Sigmoid colon (tissue), 7 donors: Measurements from ENCODE around the gene GOLGA8J. TPM values are rescaled to one million over a fixed set of nuclear protein-coding genes. Genes with fewer than 3 reads are reported as not detected.
A peak's percentile ranks its signal among the peaks of the same experiment; 100 is the strongest.
"Not testable (repeated sequence)": the region's sequence is repeated elsewhere in the genome, so short reads cannot be mapped to it uniquely, and the experiment has no call there.

Experiments
- DNase-seq: peaks from one replicate; pipeline ENCODE4 v3.0.0-alpha.2; 2019
- H3K27ac ChIP-seq, 4 donors: fragments of 200-600 bp; sonication (generic); one replicate each; pipeline ENCODE4 v1.5.1; 2016 to 2019; ENCODE audit warnings: mild to moderate bottlenecking in 1 of 4
- H3K27me3 ChIP-seq, 3 donors: fragments of 200-600 bp; sonication (generic); one replicate each; pipeline ENCODE4 v1.5.1; 2019; ENCODE audit warnings: mild to moderate bottlenecking in 1 of 3
- H3K36me3 ChIP-seq, 4 donors: fragments of 200-600 bp; sonication (generic); one replicate each; pipeline ENCODE4 v1.5.1; 2016 to 2019
- H3K4me1 ChIP-seq, 4 donors: fragments of 200-600 bp; sonication (generic); one replicate each; pipeline ENCODE4 v1.5.1; 2017 to 2019
- H3K4me3 ChIP-seq, 4 donors: fragments of 200-600 bp; sonication (generic); one replicate each; pipeline ENCODE4 v1.5.1; 2017 to 2019; ENCODE audit warnings: mild to moderate bottlenecking in 2 of 4, moderate library complexity in 1 of 4
- H3K9me3 ChIP-seq, 4 donors: fragments of 200-600 bp in 3 of 4; sonication (generic) in 3 of 4; one replicate each; pipeline versions ENCODE4 v1.5.1 to v1.6.1; 2013 to 2019
- EP300 ChIP-seq, 4 donors: sonication (generic); formaldehyde crosslinking; IDR thresholded peaks; one replicate each; pipeline ENCODE4 v1.6.1; 2017; ENCODE audit warnings: antibody characterized with exemption in 4 of 4
- POLR2A ChIP-seq, 2 donors: fragments of 450-650 bp; IDR thresholded peaks; one replicate each; pipeline ENCODE4 v1.6.1; 2016; ENCODE audit warnings: antibody characterized with exemption in 2 of 2, mild to moderate bottlenecking in 2 of 2, moderate library complexity in 2 of 2
- POLR2AphosphoS5 ChIP-seq, 4 donors: sonication (generic); formaldehyde crosslinking; IDR thresholded peaks; one replicate each; pipeline ENCODE4 v1.6.1; 2017; ENCODE audit warnings: antibody characterized with exemption in 4 of 4
- WGBS, 2 donors: extraction: QIAGEN DNeasy Blood & Tissue Kit; methylation state at CpG; one replicate each; pipeline ENCODE4 v1.1.7; 2013; 5-methylcytosine and 5-hydroxymethylcytosine counted together
- intact Hi-C: fragments of 100-400 bp; cut with DNase I; formaldehyde crosslinking; loops from one replicate; pipeline ENCODE4 v1.15.1; 2023
- polyA plus RNA-seq, 3 donors: library from polyadenylated mRNA; stranded (reverse); fragments of 200-250 nt; gene quantifications; one replicate each; pipeline ENCODE4 v1.2.3, GENCODE V29; 2013
- total RNA-seq, 4 donors: library from RNA; depleted of rRNA; stranded (reverse); fragments of >200 nt; gene quantifications; one replicate each; pipeline ENCODE4 v1.1.0, GENCODE V29; 2016
- TF ChIP-seq, protein P1 (sequence below), 4 experiments: fragments of 450-650 bp in 3 of 4; fragments of 200-600 bp in 1 of 4; IDR thresholded peaks; one replicate each; pipeline ENCODE4 v1.5.1; 2016 to 2019; ENCODE audit warnings: antibody characterized with exemption in 4 of 4, mild to moderate bottlenecking in 3 of 4, moderate library complexity in 2 of 4
- donor health status: healthy with polysubstance abuse.
- donor health status: Bipolar disorder and iron deficiency.
- donor health status: healthy.

The GOLGA8J gene
- total and polyA plus RNA-seq, 7 donors: 0.54 TPM; not detected in 6

DNA sequence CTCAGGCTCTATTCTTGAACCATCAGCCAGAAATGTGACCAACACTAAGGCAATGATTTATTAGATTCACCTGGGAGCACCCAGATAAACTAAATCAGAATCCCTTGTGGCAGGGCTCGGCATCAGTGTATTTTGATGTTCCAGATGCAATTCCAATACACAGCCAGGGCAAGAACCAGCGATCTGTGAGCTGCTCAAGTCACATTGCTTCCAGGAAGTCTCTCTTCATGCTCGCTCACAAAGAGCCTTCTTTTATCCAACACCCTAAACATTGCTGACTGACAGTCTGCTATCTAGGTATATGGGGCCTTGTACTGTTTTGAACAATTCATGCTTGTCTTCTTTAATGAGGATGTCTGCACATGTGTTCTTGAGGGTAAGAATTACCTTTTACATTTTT lies 40.9 kb upstream of the GOLGA8J start:
- no peak for TF ChIP-seq POLR2A (IDR thresholded peaks at IDR 0.05)
- TF ChIP-seq, protein P1, sequence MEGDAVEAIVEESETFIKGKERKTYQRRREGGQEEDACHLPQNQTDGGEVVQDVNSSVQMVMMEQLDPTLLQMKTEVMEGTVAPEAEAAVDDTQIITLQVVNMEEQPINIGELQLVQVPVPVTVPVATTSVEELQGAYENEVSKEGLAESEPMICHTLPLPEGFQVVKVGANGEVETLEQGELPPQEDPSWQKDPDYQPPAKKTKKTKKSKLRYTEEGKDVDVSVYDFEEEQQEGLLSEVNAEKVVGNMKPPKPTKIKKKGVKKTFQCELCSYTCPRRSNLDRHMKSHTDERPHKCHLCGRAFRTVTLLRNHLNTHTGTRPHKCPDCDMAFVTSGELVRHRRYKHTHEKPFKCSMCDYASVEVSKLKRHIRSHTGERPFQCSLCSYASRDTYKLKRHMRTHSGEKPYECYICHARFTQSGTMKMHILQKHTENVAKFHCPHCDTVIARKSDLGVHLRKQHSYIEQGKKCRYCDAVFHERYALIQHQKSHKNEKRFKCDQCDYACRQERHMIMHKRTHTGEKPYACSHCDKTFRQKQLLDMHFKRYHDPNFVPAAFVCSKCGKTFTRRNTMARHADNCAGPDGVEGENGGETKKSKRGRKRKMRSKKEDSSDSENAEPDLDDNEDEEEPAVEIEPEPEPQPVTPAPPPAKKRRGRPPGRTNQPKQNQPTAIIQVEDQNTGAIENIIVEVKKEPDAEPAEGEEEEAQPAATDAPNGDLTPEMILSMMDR (IDR thresholded peaks at IDR 0.05): no peak
- no peak for TF ChIP-seq POLR2AphosphoS5 (IDR thresholded peaks at IDR 0.05)
- no peak for TF ChIP-seq EP300 (IDR thresholded peaks at IDR 0.05)
- no peaks in the 10 kb centered on the region for H3K36me3 ChIP-seq
- no peak overlapping the region for H3K4me3 ChIP-seq
- H3K9me3 ChIP-seq: no peaks in the 10 kb centered on the region
- WGBS, 2 donors: 68 to 71% methylated on average over 3 of the region's 3 CpGs
- H3K4me1 ChIP-seq: peaks cover 0 to 10% (median 4%) of the 10 kb centered on the region in 4 donors
- intact Hi-C loops: loop anchor here (10.0 kb wide), 1 partner anchor 367 kb away; no protein-coding TSS in a partner anchor
- DNase-seq: no peak
- no peak overlapping the region for H3K27ac ChIP-seq
- no peaks in the 10 kb centered on the region for H3K27me3 ChIP-seq

DNA sequence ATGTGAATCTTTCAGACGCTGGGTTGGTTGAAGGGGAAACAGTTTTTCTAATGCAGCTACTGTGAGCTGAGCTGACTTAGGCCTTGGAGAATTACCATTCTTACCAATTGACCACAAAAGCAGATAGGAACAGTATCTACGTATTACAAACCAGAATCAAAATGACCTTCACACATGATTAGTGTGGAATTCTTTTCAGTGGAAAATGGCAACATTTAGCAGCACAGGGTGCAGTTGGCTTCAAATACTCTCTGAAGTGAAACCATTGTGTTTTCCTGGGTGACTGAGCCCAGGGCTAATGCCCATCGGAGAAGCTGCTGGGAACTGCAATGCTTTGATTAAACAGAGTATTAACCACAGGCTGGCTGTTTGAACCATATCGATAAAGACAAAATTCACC lies 40.2 kb upstream of the GOLGA8J start:
- TF ChIP-seq POLR2AphosphoS5 (IDR thresholded peaks at IDR 0.05): no peak
- intact Hi-C loops: loop anchor here (10.0 kb wide), 1 partner anchor 368 kb away; no protein-coding TSS in a partner anchor
- Histone ChIP-seq H3K36me3 (no peaks in the 10 kb centered on the region), H3K4me1 (peaks cover 0 to 10% (median 4%) of the 10 kb centered on the region in 4 donors), H3K27ac (no peak overlapping the region), H3K27me3 (no peaks in the 10 kb centered on the region), H3K9me3 (no peaks in the 10 kb centered on the region), H3K4me3 (no peak overlapping the region)
- DNase-seq: no peak
- WGBS, 2 donors: 79% methylated on average over 4 of the region's 4 CpGs

DNA sequence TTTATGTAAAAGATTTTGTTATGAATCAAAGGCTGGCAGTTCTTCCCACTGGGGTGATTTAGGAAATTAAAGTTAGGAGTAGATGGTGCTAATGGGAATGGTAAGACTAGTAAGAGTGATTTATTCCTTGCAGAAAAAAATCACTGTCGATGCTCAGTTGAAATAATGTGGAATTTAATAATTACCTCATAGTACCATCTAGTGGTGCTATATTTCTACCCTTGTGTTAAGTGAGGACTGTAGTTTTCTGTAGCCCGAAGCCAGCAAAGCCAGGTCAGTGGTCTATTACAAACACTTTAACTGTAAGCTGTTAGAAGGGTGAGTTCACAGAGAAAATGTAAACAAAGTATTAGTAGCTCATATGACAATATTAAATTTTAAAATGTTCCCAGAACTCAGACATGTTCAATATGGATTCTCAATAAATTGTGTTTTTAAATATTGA lies 39.5 kb upstream of the GOLGA8J start:
- H3K27me3 ChIP-seq: no peaks in the 10 kb centered on the region
- WGBS, 2 donors: 32 to 46% methylated on average over 2 of the region's 2 CpGs
- TF ChIP-seq, protein P1 (IDR thresholded peaks at IDR 0.05): peak in 1 of 4 experiments; percentile 35
- no peak for TF ChIP-seq POLR2AphosphoS5 (IDR thresholded peaks at IDR 0.05)
- H3K27ac ChIP-seq: no peak overlapping the region
- no peaks in the 10 kb centered on the region for H3K9me3 ChIP-seq
- intact Hi-C loops: loop anchor here (10.0 kb wide), 1 partner anchor 368 kb away; no protein-coding TSS in a partner anchor
- peaks cover 0 to 10% (median 4%) of the 10 kb centered on the region in 4 donors for H3K4me1 ChIP-seq
- H3K4me3 ChIP-seq: no peak overlapping the region
- DNase-seq: no peak
- H3K36me3 ChIP-seq: no peaks in the 10 kb centered on the region

DNA sequence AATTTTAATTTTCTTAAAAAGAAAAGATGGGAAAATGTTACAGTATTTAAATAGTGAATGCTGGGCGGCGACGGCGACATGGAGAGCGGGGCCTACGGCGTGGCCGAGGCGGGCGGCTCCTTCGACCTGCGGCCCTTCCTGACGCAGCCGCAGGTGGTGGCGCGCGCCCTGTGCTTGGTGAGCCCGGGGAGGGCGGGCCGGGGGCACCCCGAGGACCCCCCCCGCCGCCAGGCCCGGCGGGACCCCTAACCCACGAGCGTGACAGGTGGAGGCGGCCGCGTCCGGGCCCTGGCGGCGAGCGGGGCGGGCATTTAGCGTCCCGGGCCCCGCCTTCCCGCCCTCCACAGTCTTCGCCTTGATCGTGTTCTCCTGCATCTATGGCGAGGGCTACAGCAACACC lies 38.4 kb upstream of the GOLGA8J start:
- DNase-seq: no peak
- Histone ChIP-seq H3K36me3 (no peaks in the 10 kb centered on the region), H3K9me3 (no peaks in the 10 kb centered on the region), H3K27me3 (no peaks in the 10 kb centered on the region), H3K4me1 (peaks cover 0 to 10% (median 4%) of the 10 kb centered on the region in 4 donors), H3K27ac (no peak overlapping the region), H3K4me3 (no peak overlapping the region)
- TF ChIP-seq EP300 (IDR thresholded peaks at IDR 0.05) (no peak), POLR2AphosphoS5 (IDR thresholded peaks at IDR 0.05) (no peak), POLR2A (IDR thresholded peaks at IDR 0.05) (no peak)
- TF ChIP-seq, protein P1 (IDR thresholded peaks at IDR 0.05): no peak
- 82 to 94% methylated on average over 42 of the region's 42 CpGs for WGBS, 2 donors
- intact Hi-C loops: loop anchor here (10.0 kb wide), 1 partner anchor 370 kb away; no protein-coding TSS in a partner anchor

DNA sequence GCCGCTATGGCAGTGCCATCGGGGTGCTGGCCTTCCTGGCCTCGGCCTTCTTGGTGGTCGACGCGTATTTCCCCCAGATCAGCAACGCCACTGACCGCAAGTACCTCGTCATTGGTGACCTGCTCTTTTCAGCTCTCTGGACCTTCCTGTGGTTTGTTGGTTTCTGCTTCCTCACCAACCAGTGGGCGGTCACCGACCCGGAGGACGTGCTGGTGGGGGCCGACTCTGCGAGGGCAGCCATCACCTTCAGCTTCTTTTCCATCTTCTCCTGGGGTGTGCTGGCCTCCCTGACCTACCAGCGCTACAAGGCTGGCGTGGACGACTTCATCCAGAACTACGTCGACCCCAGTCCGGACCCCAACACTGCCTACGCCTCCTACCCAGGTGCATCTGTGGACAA lies 37.9 kb upstream of the GOLGA8J start:
- H3K27ac ChIP-seq, H3K4me3 ChIP-seq, H3K9me3 ChIP-seq, H3K27me3 ChIP-seq, DNase-seq, H3K36me3 ChIP-seq: not testable (repeated sequence)
- WGBS, 2 donors: 90 to 94% methylated on average over 22 of the region's 22 CpGs
- intact Hi-C loops: loop anchor here (10.0 kb wide), 1 partner anchor 370 kb away; no protein-coding TSS in a partner anchor
- peaks cover 0 to 10% (median 4%) of the 10 kb centered on the region in 4 donors for H3K4me1 ChIP-seq

DNA sequence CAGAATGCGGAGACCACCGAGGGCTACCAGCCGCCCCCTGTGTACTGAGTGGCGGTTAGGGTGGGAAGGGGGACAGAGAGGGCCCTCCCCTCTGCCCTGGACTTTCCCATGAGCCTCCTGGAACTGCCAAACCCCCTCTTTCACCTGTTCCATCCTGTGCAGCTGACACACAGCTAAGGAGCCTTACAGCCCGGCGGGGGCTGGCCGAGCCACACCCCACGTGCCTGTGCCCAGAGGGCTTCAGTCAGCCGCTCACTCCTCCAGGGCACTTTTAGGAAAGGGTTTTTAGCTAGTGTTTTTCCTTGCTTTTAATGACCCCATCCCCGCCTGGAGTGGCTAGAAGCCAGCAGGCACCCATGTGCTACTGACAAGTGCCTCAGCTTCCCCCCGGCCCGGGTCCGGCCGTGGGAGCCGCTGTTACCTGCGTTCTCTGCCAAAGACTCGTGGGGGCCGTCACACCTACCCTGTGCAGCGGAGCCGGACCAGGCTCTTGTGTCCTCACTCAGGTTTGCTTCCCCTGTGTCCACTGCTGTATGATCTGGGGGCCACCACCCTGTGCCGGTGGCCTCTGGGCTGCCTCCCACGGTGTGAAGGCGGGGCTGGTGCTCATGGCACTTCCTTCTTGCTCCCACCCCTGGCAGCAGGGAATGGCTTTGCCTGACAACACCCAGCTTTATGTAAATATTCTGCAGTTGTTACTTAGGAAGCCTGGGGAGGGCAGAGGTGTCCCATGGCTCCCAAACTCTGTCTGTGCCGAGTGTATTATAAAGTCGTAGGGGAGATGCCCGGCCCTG lies 37.3 kb upstream of the GOLGA8J start:
- 36 to 68% methylated on average over 26 of the region's 26 CpGs for WGBS, 2 donors
- not testable (repeated sequence) for DNase-seq, H3K27me3 ChIP-seq, H3K4me3 ChIP-seq, H3K27ac ChIP-seq, H3K9me3 ChIP-seq, H3K36me3 ChIP-seq
- H3K4me1 ChIP-seq: peaks cover 0 to 10% (median 4%) of the 10 kb centered on the region in 4 donors
- intact Hi-C loops: loop anchor here (10.0 kb wide), 1 partner anchor 371 kb away; no protein-coding TSS in a partner anchor
